ENCODE data around the gene OTUD5. TPM values are rescaled to one million over a fixed set of nuclear protein-coding genes. Genes with fewer than 3 reads are reported as not detected.

Gene OTUD5
- total RNA-seq, 1 experiment from 2014 or later, result 59.5 TPM

- no TSS peak for BruUV-seq (replicated peaks)
- ATAC-seq (no peak), DNase-seq (ENCODE audit: low read depth, low spot score) (no peak)
- Histone ChIP-seq H3K9me3 (ENCODE audit: control insufficient read depth, insufficient read depth, low read depth, low read length) (no peaks in the 10 kb centered on the region), H3K36me3 (ENCODE audit: control insufficient read depth, insufficient read depth, low read length) (no peaks in the 10 kb centered on the region; the same call in 1 of the 2 replicates), H3K27ac (ENCODE audit: low read length) (no peak overlapping the region), H3K27me3 (ENCODE audit: control insufficient read depth, insufficient read depth, low read length) (no peaks in the 10 kb centered on the region), H3K4me1 (ENCODE audit: control insufficient read depth, insufficient read depth, low read length) (no peaks in the 10 kb centered on the region), H3K4me3 (ENCODE audit: low read depth in 2 of 2, low read length in 2 of 2) (no peak overlapping the region)
- ChIA-PET CTCF (no interaction called here), POLR2A (no interaction called here)
- TF ChIP-seq SIN3A (IDR thresholded peaks at IDR 0.05; ENCODE audit: borderline replicate concordance, insufficient read depth, low read depth, low read length), result no peak
- TF ChIP-seq REST (IDR thresholded peaks at IDR 0.05; ENCODE audit: insufficient read depth in 1 of 2, low read depth in 2 of 2, low read length in 1 of 2), result no peak
- TF ChIP-seq POLR2AphosphoS5 (IDR thresholded peaks at IDR 0.05; ENCODE audit: low read depth, low read length), result no peak
- TF ChIP-seq TCF7L2 (IDR thresholded peaks at IDR 0.05; ENCODE audit: low read depth, low read length), result no peak
- no peak for TF ChIP-seq CTCF (IDR thresholded peaks at IDR 0.05)
- intact Hi-C loops (cut with micrococcal nuclease; ENCODE audit: unreplicated experiment) (loop anchor here (10.0 kb wide), 1 partner anchor 70 kb away; the partner anchor contains the start of gene TFE3), in situ Hi-C loops (cut with HindIII; ENCODE audit: low pct_unique_long_range_greater_than_20kb, low sequenced_read_pairs) (no loop called here)
Measured at GRCh38 chrX:48974574-48974973, 17.2 kb upstream of the OTUD5 start.

- Histone ChIP-seq H3K4me1 (ENCODE audit: control insufficient read depth, insufficient read depth, low read length) (no peaks in the 10 kb centered on the region), H3K4me3 (ENCODE audit: low read depth in 2 of 2, low read length in 2 of 2) (no peak overlapping the region), H3K27me3 (ENCODE audit: control insufficient read depth, insufficient read depth, low read length) (no peaks in the 10 kb centered on the region), H3K36me3 (ENCODE audit: control insufficient read depth, insufficient read depth, low read length) (no peaks in the 10 kb centered on the region; the same call in 1 of the 2 replicates), H3K27ac (ENCODE audit: low read length) (no peak overlapping the region), H3K9me3 (ENCODE audit: control insufficient read depth, insufficient read depth, low read depth, low read length) (no peaks in the 10 kb centered on the region)
- ChIA-PET CTCF (no interaction called here), POLR2A (no interaction called here)
- TF ChIP-seq SIN3A (IDR thresholded peaks at IDR 0.05; ENCODE audit: borderline replicate concordance, insufficient read depth, low read depth, low read length) (no peak), REST (IDR thresholded peaks at IDR 0.05; ENCODE audit: insufficient read depth in 1 of 2, low read depth in 2 of 2, low read length in 1 of 2) (no peak), TCF7L2 (IDR thresholded peaks at IDR 0.05; ENCODE audit: low read depth, low read length) (no peak), CTCF (IDR thresholded peaks at IDR 0.05) (no peak), POLR2AphosphoS5 (IDR thresholded peaks at IDR 0.05; ENCODE audit: low read depth, low read length) (no peak)
- intact Hi-C loops (cut with micrococcal nuclease; ENCODE audit: unreplicated experiment), result loop anchor here (10.0 kb wide), 1 partner anchor 71 kb away; the partner anchor contains the start of gene TFE3
- in situ Hi-C loops (cut with HindIII; ENCODE audit: low pct_unique_long_range_greater_than_20kb, low sequenced_read_pairs), result no loop called here
- no peak for DNase-seq (ENCODE audit: low read depth, low spot score)
- no peak for ATAC-seq
- BruUV-seq (replicated peaks), result no TSS peak
Measured at GRCh38 chrX:48974033-48974432, 16.6 kb upstream of the OTUD5 start.

All from Panc1 (cell line).